HepG2 (cell line): ENCODE measurements around the gene DLG4. TPM values are rescaled to one million over a fixed set of nuclear protein-coding genes. Genes with fewer than 3 reads are reported as not detected.

Experiments used
- ATF4 ChIP-seq, 2 experiments: fragments of 450-650 bp in 1 of 2; sonication (generic) in 1 of 2; formaldehyde crosslinking; IDR thresholded peaks; 2 replicates each; pipeline versions ENCODE4 v1.5.0 to v1.8.0; 2020 to 2022; ENCODE audit warnings: mild to moderate bottlenecking in 1 of 2, missing genetic modification reagents in 1 of 2
- ELF3 ChIP-seq: IDR thresholded peaks from 2 replicates; pipeline ENCODE4 v1.6.1; 2016; ENCODE audit warnings: missing genetic modification reagents, missing compliant biosample characterization
- EP300 ChIP-seq, 3 experiments: sonication (generic) in 1 of 3; formaldehyde crosslinking in 1 of 3; IDR thresholded peaks; 2 replicates each; pipeline versions ENCODE4 v1.5.1 to v1.6.1; 2011 to 2020; ENCODE audit warnings: low read depth in 2 of 3, low read length in 2 of 3, borderline replicate concordance in 1 of 3, improper control_type of control experiment in 1 of 3, mild to moderate bottlenecking in 1 of 3, missing genetic modification reagents in 1 of 3, moderate library complexity in 1 of 3
- ERF ChIP-seq: IDR thresholded peaks from 2 replicates; pipeline ENCODE4 v1.6.1; 2018; ENCODE audit warnings: missing biosample characterization, missing genetic modification reagents
- GABPB1 ChIP-seq: IDR thresholded peaks from 2 replicates; pipeline ENCODE4 v1.6.1; 2016; ENCODE audit warnings: mild to moderate bottlenecking, missing genetic modification reagents, moderate library complexity, missing compliant biosample characterization
- HCFC1 ChIP-seq: fragments of 150-350 bp; IDR thresholded peaks from 2 replicates; pipeline ENCODE4 v1.6.1; 2014; ENCODE audit warnings: low read depth, low read length
- HDAC2 ChIP-seq: sonication (generic); formaldehyde crosslinking; IDR thresholded peaks from 2 replicates; pipeline ENCODE4 v1.4.0; 2020; ENCODE audit warnings: missing genetic modification reagents
- MXD4 ChIP-seq: IDR thresholded peaks from 2 replicates; pipeline ENCODE4 v1.6.1; 2016; ENCODE audit warnings: mild to moderate bottlenecking, missing biosample characterization, missing genetic modification reagents
- NFIB ChIP-seq: sonication (generic); formaldehyde crosslinking; IDR thresholded peaks from 2 replicates; pipeline ENCODE4 v1.9.0; 2021; ENCODE audit warnings: missing genetic modification reagents, mild to moderate bottlenecking, borderline replicate concordance
- RFX5 ChIP-seq: IDR thresholded peaks from 2 replicates; pipeline ENCODE4 v1.6.1; 2011; ENCODE audit warnings: low read depth, low read length, improper control_type of control experiment
- RFXAP ChIP-seq: sonication (generic); formaldehyde crosslinking; IDR thresholded peaks from 2 replicates; pipeline ENCODE4 v1.4.0; 2020; ENCODE audit warnings: missing genetic modification reagents, borderline replicate concordance
- TBL1XR1 ChIP-seq: fragments of 150-350 bp; IDR thresholded peaks from 2 replicates; pipeline ENCODE4 v1.6.1; 2014; ENCODE audit warnings: borderline replicate concordance, low read length; ENCODE audit not compliant: partially characterized antibody
- ZC3H4 ChIP-seq: sonication (generic); formaldehyde crosslinking; IDR thresholded peaks from 2 replicates; pipeline ENCODE4 v1.4.0; 2020; ENCODE audit warnings: missing genetic modification reagents, borderline replicate concordance
- ZNF224 ChIP-seq: sonication (generic); formaldehyde crosslinking; IDR thresholded peaks from 2 replicates; pipeline ENCODE4 v1.5.0; 2020; ENCODE audit warnings: mild to moderate bottlenecking, missing genetic modification reagents
- ZNF296 ChIP-seq: sonication (generic); formaldehyde crosslinking; conservative IDR thresholded peaks from 2 replicates; pipeline ENCODE4 v1.5.0; 2020; ENCODE audit warnings: mild to moderate bottlenecking, missing genetic modification reagents
- ZSCAN31 ChIP-seq: sonication (generic); formaldehyde crosslinking; IDR thresholded peaks from 2 replicates; pipeline ENCODE4 v1.5.0; 2020; ENCODE audit warnings: low read depth, mild to moderate bottlenecking, missing genetic modification reagents
- polyA plus RNA-seq, 8 experiments: library from polyadenylated mRNA; depleted of rRNA in 3 of 8; stranded (reverse) in 7 of 8; unstranded in 1 of 8; fragments of >200 nt; fragmentation: Illumina TruSeq in 4 of 8; extraction: Trizol in 4 of 8; gene quantifications; 2 replicates each; pipeline versions ENCODE4 v1.2.1 to v1.2.3, GENCODE V29; 2011 to 2016; ENCODE audit warnings: low read depth in 4 of 8, missing spikeins in 1 of 8, mixed read lengths in 1 of 8; ENCODE audit not compliant: insufficient read depth in 1 of 8
- total RNA-seq, 5 experiments: library from RNA; depleted of rRNA; stranded (reverse); fragments of >200 nt; fragmentation: Illumina TruSeq; extraction: Trizol; gene quantifications; 2 replicates each; pipeline ENCODE4 v1.2.3, GENCODE V29; 2016; ENCODE audit warnings: low read depth in 1 of 5
- TF ChIP-seq, protein P1 (sequence below): sonication (generic); formaldehyde crosslinking; IDR thresholded peaks from 2 replicates; pipeline ENCODE4 v1.4.0; 2020; ENCODE audit warnings: mild to moderate bottlenecking, missing genetic modification reagents
- TF ChIP-seq, protein P2 (sequence below): sonication (generic); formaldehyde crosslinking; IDR thresholded peaks from 2 replicates; pipeline ENCODE4 v1.4.0; 2020; ENCODE audit warnings: missing genetic modification reagents, borderline replicate concordance

Gene DLG4
- total and polyA plus RNA-seq, 2 of the 13 experiments (the other 11 are each of a cell fraction or from before 2014, with no cell fraction given): 0.71 to 4.3 TPM

DNA sequence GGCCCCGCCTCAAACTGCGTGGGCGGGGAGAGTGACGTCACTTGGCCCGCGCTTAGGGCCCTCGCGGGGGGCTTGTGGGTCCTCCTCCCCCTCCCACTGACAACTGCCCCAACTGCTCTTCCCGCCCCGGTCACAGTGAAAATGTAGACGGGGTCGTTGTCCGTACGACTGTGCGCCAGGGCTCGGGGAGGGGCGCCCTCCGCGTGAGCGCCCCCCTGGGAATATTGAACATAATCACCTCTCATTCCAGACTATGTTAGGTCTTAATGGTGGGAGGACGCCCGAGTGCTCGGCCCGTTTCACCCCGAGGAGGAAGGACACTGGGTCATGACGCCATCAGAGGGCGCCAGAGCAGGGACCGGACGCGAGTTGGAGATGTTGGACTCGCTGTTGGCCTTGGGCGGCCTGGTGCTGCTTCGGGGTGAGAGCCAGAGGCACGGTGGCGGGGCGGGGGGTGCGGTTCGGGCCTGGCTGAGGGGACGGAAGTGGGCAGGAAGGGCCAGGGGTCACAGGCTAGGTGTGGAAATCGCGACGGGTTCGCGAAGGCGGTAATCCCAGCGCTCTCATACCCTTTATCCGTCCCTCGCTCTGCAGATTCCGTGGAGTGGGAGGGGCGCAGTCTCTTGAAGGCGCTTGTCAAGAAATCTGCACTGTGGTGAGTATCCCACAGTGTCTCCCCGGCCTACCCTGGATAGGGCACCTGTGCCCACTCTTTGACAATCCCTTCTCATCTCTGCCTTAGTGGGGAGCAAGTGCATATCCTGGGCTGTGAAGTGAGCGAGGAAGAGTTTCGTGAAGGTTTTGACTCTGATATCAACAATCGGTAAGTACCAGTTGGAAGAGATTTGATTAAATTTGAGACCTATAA, 32.8 kb upstream of the DLG4 start, which contains the start of gene ELP5 (continued):
- TF ChIP-seq GABPB1: peak; percentile 83
- no peak for TF ChIP-seq RFXAP (CRISPR knock-in tag)
- TF ChIP-seq HDAC2 (CRISPR knock-in tag): peak; percentile 64; the same call in 1 of the 2 replicates
- TF ChIP-seq, protein P1, sequence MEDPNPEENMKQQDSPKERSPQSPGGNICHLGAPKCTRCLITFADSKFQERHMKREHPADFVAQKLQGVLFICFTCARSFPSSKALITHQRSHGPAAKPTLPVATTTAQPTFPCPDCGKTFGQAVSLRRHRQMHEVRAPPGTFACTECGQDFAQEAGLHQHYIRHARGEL (CRISPR knock-in tag): peak; percentile 47; the same call in 1 of the 2 replicates
- TF ChIP-seq ZNF296 (CRISPR knock-in tag): no peak; the same call in 1 of the 2 replicates
- peak in 1 of 2 experiments; percentile 43; a peak in 1 of 4 replicates for TF ChIP-seq ATF4 (CRISPR knock-in tag; IDR thresholded peaks at IDR 0.05)
- no peak; the same call in 1 of the 2 replicates for TF ChIP-seq MXD4 (CRISPR knock-in tag)
- TF ChIP-seq ZNF224 (CRISPR knock-in tag): peak; percentile 90
- TF ChIP-seq ERF (CRISPR knock-in tag): no peak; the same call in 1 of the 2 replicates
- TF ChIP-seq, protein P2, sequence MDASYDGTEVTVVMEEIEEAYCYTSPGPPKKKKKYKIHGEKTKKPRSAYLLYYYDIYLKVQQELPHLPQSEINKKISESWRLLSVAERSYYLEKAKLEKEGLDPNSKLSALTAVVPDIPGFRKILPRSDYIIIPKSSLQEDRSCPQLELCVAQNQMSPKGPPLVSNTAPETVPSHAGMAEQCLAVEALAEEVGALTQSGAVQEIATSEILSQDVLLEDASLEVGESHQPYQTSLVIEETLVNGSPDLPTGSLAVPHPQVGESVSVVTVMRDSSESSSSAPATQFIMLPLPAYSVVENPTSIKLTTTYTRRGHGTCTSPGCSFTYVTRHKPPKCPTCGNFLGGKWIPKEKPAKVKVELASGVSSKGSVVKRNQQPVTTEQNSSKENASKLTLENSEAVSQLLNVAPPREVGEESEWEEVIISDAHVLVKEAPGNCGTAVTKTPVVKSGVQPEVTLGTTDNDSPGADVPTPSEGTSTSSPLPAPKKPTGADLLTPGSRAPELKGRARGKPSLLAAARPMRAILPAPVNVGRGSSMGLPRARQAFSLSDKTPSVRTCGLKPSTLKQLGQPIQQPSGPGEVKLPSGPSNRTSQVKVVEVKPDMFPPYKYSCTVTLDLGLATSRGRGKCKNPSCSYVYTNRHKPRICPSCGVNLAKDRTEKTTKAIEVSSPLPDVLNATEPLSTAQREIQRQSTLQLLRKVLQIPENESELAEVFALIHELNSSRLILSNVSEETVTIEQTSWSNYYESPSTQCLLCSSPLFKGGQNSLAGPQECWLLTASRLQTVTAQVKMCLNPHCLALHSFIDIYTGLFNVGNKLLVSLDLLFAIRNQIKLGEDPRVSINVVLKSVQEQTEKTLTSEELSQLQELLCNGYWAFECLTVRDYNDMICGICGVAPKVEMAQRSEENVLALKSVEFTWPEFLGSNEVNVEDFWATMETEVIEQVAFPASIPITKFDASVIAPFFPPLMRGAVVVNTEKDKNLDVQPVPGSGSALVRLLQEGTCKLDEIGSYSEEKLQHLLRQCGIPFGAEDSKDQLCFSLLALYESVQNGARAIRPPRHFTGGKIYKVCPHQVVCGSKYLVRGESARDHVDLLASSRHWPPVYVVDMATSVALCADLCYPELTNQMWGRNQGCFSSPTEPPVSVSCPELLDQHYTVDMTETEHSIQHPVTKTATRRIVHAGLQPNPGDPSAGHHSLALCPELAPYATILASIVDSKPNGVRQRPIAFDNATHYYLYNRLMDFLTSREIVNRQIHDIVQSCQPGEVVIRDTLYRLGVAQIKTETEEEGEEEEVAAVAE (CRISPR knock-in tag): peak; percentile 40; the same call in 1 of the 2 replicates
- TF ChIP-seq HCFC1: peak; percentile 61
- TF ChIP-seq EP300 (IDR thresholded peaks at IDR 0.05; ENCODE audit: low read depth in 2 of 2, low read length in 2 of 2): peak in 1 of 2 experiments; percentile 27; a peak in 1 of 4 replicates
- 0 out of 2 replicates have a peak, but pooled peaks have one; percentile 23 for TF ChIP-seq EP300 (CRISPR knock-in tag; IDR thresholded peaks at IDR 0.05; ENCODE audit: borderline replicate concordance)
- peak; percentile 60; the same call in 1 of the 2 replicates for TF ChIP-seq ZSCAN31 (CRISPR knock-in tag)
- no peak; the same call in 1 of the 2 replicates for TF ChIP-seq RFX5
- no peak for TF ChIP-seq ZC3H4
- TF ChIP-seq TBL1XR1: peak; percentile 28
- TF ChIP-seq NFIB (CRISPR knock-in tag): no peak
- peak; percentile 69; the same call in 1 of the 2 replicates for TF ChIP-seq ELF3 (CRISPR knock-in tag)
